HFFc6 (cell line): Measurements from ENCODE around the gene COL4A1. TPM values are rescaled to one million over a fixed set of nuclear protein-coding genes. Genes with fewer than 3 reads are reported as not detected.
A peak's percentile ranks its signal among the peaks of the same experiment; 100 is the strongest.

Experiments
- DNase-seq: peaks from one replicate; pipeline ENCODE4 v3.0.0-alpha.2; 2018
- H3K27ac Mint-ChIP-seq: 2 replicates; pipeline ENCODE4 v1.8.0; 2020; ENCODE audit warnings: mild to moderate bottlenecking, mixed read lengths
- H3K27me3 Mint-ChIP-seq: 2 replicates; pipeline ENCODE4 v1.8.0; 2021; ENCODE audit warnings: mild to moderate bottlenecking, moderate library complexity, mixed read lengths; ENCODE audit not compliant: insufficient read depth
- H3K36me3 Mint-ChIP-seq: 2 replicates; pipeline ENCODE4 v1.8.0; 2021; ENCODE audit warnings: low read depth, mixed read lengths
- H3K4me1 Mint-ChIP-seq: 2 replicates; pipeline ENCODE4 v1.8.0; 2020; ENCODE audit warnings: low read depth, mixed read lengths
- H3K4me3 Mint-ChIP-seq: 2 replicates; pipeline ENCODE4 v1.8.0; 2020; ENCODE audit warnings: mild to moderate bottlenecking, moderate library complexity, mixed read lengths
- H3K9me3 Mint-ChIP-seq: 2 replicates; pipeline ENCODE4 v1.8.0; 2020; ENCODE audit warnings: mild to moderate bottlenecking, mixed read lengths
- CTCF ChIP-seq: fragments of 200-600 bp; sonication (generic); IDR thresholded peaks from 2 replicates; pipeline ENCODE4 v1.5.0; 2021; ENCODE audit warnings: antibody characterized with exemption, mild to moderate bottlenecking
- total RNA-seq, 6 experiments: library from RNA; stranded (reverse); fragmentation: NEBNext Ultra II Directional; extraction: Animal tissue kit (Norgen Biotek cat#: 25700); gene quantifications; 2 replicates in 1 of 6; 3 replicates in 5 of 6; pipeline ENCODE4 v1.2.3, GENCODE V29; 2021

The COL4A1 gene
- total RNA-seq, 6 experiments from 2014 or later: 137 to 328 (median 148) TPM

- Mint-ChIP-seq H3K4me1 (peaks cover 64% of the 10 kb centered on the region), H3K4me3 (peak overlapping the region; percentile 72; the same call in 1 of the 2 replicates), H3K27ac (peak overlapping the region; percentile 87), H3K27me3 (no peaks in the 10 kb centered on the region; the same call in 1 of the 2 replicates), H3K36me3 (peaks cover 28% of the 10 kb centered on the region), H3K9me3 (no peaks in the 10 kb centered on the region)
- DNase-seq: no peak
- no peak for TF ChIP-seq CTCF
These were observed 34.7 kb upstream of the COL4A1 start for GRCh38 chr13:110341445-110342244.

GRCh38 chr13:110340812-110341444 is 34.0 kb upstream of the COL4A1 start:
- Mint-ChIP-seq H3K36me3 (peaks cover 29% of the 10 kb centered on the region), H3K27ac (peak overlapping the region; percentile 87), H3K4me1 (peaks cover 64% of the 10 kb centered on the region), H3K4me3 (peak overlapping the region; percentile 72), H3K9me3 (no peaks in the 10 kb centered on the region), H3K27me3 (no peaks in the 10 kb centered on the region; the same call in 1 of the 2 replicates)
- peak; percentile 45 for DNase-seq
- no peak for TF ChIP-seq CTCF

GRCh38 chr13:110339975-110340550 is 33.1 kb upstream of the COL4A1 start:
- H3K4me3 Mint-ChIP-seq: peak overlapping the region; percentile 72; the same call in 1 of the 2 replicates

GRCh38 chr13:110339263-110339662 is 32.3 kb upstream of the COL4A1 start:
- Mint-ChIP-seq H3K4me1 (peaks cover 78% of the 10 kb centered on the region), H3K27me3 (no peaks in the 10 kb centered on the region; the same call in 1 of the 2 replicates), H3K4me3 (peak overlapping the region; percentile 31), H3K27ac (peak overlapping the region; percentile 87), H3K9me3 (no peaks in the 10 kb centered on the region), H3K36me3 (peaks cover 42% of the 10 kb centered on the region)
- TF ChIP-seq CTCF: no peak
- DNase-seq: no peak

More at GRCh38 chr13:110339975-110340550, 33.1 kb upstream of the COL4A1 start:
- H3K9me3 Mint-ChIP-seq: no peaks in the 10 kb centered on the region
- no peaks in the 10 kb centered on the region; the same call in 1 of the 2 replicates for H3K27me3 Mint-ChIP-seq
- H3K4me1 Mint-ChIP-seq: peaks cover 70% of the 10 kb centered on the region
- DNase-seq: no peak
- H3K27ac Mint-ChIP-seq: peak overlapping the region; percentile 87
- peaks cover 34% of the 10 kb centered on the region for H3K36me3 Mint-ChIP-seq
- no peak for TF ChIP-seq CTCF

GRCh38 chr13:110338441-110339101 is 31.6 kb upstream of the COL4A1 start:
- Mint-ChIP-seq H3K4me1 (peaks cover 85% of the 10 kb centered on the region), H3K36me3 (peaks cover 44% of the 10 kb centered on the region), H3K9me3 (no peaks in the 10 kb centered on the region), H3K27me3 (no peaks in the 10 kb centered on the region; the same call in 1 of the 2 replicates), H3K4me3 (peak overlapping the region; percentile 31), H3K27ac (peak overlapping the region; percentile 87)
- no peak for DNase-seq
- no peak for TF ChIP-seq CTCF
